HG02852 (cell line): Measurements from ENCODE around the gene CLIC1.

ENCODE experiments used
- ATAC-seq: cut with Tn5 transposase; IDR thresholded peaks from one replicate; pipeline ENCODE4 v1.9.1; 2021; ENCODE audit warnings: mild to moderate bottlenecking, moderate library complexity; ENCODE audit not compliant: unreplicated experiment

CLIC1 gene

GRCh38 chr6:31736021-31736767 lies at the start of gene CLIC1:
Gene CLIC1, minus strand, starts transcription at chr6:31736530. Its CDS starts 230 bp downstream, at chr6:31736300.
- ATAC-seq, result no peak

GRCh38 chr6:31785475-31785874 lies 49.1 kb upstream of the CLIC1 start:
- no peak for ATAC-seq

- ATAC-seq, result no peak
Measured at GRCh38 chr6:31784098-31784925, 48.0 kb upstream of the CLIC1 start.

GRCh38 chr6:31782126-31782855 lies 46.0 kb upstream of the CLIC1 start:
- no peak for ATAC-seq

- no peak for ATAC-seq
Measured at GRCh38 chr6:31781244-31782125, 45.2 kb upstream of the CLIC1 start.

GRCh38 chr6:31780507-31781243 lies 44.3 kb upstream of the CLIC1 start:
- ATAC-seq, result no peak

- ATAC-seq, result no peak
Measured at GRCh38 chr6:31779908-31780307, 43.6 kb upstream of the CLIC1 start.

- no peak for ATAC-seq
Measured at GRCh38 chr6:31778999-31779885, 42.9 kb upstream of the CLIC1 start.

GRCh38 chr6:31778193-31778592 lies 41.9 kb upstream of the CLIC1 start:
- no peak for ATAC-seq

GRCh38 chr6:31777667-31778050 lies 41.3 kb upstream of the CLIC1 start:
- no peak for ATAC-seq

- peak; percentile 65 for ATAC-seq
Measured at GRCh38 chr6:31776989-31777666, 40.8 kb upstream of the CLIC1 start, which contains the start of gene VWA7. Gene VWA7, minus strand, starts transcription at chr6:31777328. Its CDS starts 549 bp downstream, at chr6:31776779.

- no peak for ATAC-seq
Measured at GRCh38 chr6:31776485-31776988, 40.2 kb upstream of the CLIC1 start.

GRCh38 chr6:31775633-31776484 lies 39.5 kb upstream of the CLIC1 start:
- no peak for ATAC-seq

- ATAC-seq, result no peak
Measured at GRCh38 chr6:31775184-31775583, 38.9 kb upstream of the CLIC1 start.

- ATAC-seq, result no peak
Measured at GRCh38 chr6:31771992-31772358, 35.6 kb upstream of the CLIC1 start.

GRCh38 chr6:31770860-31771259 lies 34.5 kb upstream of the CLIC1 start:
- ATAC-seq, result no peak
